GM12892 (cell line): ENCODE data around the gene MRPS11.

ENCODE experiments used
- POLR2A ChIP-seq: IDR thresholded peaks from 2 replicates; pipeline ENCODE4 v1.6.1; 2011; ENCODE audit warnings: low read depth, low read length, control low read depth
- POLR2AphosphoS5 ChIP-seq: IDR thresholded peaks from 2 replicates; pipeline ENCODE4 v1.6.1; 2011; ENCODE audit warnings: low read depth, low read length, control low read depth
- TAF1 ChIP-seq: IDR thresholded peaks from 2 replicates; pipeline ENCODE4 v1.6.1; 2011; ENCODE audit warnings: low read depth, mild to moderate bottlenecking, control low read depth, low read length, borderline replicate concordance

GRCh38 chr15:88525418-88525817, 57.9 kb downstream of the MRPS11 start:
- no peak for TF ChIP-seq POLR2A
- TF ChIP-seq POLR2AphosphoS5 = no peak
- TF ChIP-seq TAF1 = no peak
